ENCODE measurements around the gene GCNA. TPM values are rescaled to one million over a fixed set of nuclear protein-coding genes. Genes with fewer than 3 reads are reported as not detected.

The GCNA gene
- total RNA-seq, 4 donors from 2014 or later, result 0.89 to 2.6 (median 1.6) TPM

DNA sequence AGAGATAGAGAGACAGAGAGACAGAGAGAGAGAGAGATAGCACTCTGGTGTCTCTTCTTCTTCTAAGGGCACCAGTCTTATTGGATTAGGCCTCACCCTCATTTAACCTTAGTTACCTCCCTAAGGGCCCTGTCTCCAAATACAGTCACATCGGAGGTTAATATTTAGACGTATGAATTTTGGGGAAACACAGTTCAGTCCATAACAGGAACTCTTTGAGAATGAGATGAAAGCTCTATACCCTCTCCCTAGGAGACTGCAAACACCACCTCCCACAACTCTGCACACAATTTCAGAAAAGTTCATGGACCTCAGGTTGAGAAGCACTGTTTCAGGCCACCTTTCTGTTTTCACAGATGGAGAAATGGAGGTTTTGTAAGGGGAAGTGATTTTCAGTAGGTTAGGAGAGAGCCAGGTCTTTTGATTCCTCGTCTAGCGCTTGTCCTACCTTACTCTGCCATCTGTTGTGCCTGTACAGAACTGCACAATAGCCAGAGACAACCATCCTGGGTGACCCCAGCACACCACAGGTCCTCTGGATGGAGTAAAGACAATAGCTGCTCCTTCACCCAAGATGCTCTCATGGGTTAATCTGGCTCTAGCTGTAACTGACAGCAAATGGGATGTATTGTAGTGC, 72.2 kb downstream of the GCNA start:
- no peak for ATAC-seq
- no peaks in the 10 kb centered on the region for H3K27me3 ChIP-seq
- H3K9me3 ChIP-seq, result no peaks in the 10 kb centered on the region
- no peak overlapping the region for H3K4me3 ChIP-seq
- TF ChIP-seq POLR2A (IDR thresholded peaks at IDR 0.05) (no peak), POLR2AphosphoS5 (IDR thresholded peaks at IDR 0.05) (no peak), EP300 (IDR thresholded peaks at IDR 0.05) (no peak)
- TF ChIP-seq, protein P1, sequence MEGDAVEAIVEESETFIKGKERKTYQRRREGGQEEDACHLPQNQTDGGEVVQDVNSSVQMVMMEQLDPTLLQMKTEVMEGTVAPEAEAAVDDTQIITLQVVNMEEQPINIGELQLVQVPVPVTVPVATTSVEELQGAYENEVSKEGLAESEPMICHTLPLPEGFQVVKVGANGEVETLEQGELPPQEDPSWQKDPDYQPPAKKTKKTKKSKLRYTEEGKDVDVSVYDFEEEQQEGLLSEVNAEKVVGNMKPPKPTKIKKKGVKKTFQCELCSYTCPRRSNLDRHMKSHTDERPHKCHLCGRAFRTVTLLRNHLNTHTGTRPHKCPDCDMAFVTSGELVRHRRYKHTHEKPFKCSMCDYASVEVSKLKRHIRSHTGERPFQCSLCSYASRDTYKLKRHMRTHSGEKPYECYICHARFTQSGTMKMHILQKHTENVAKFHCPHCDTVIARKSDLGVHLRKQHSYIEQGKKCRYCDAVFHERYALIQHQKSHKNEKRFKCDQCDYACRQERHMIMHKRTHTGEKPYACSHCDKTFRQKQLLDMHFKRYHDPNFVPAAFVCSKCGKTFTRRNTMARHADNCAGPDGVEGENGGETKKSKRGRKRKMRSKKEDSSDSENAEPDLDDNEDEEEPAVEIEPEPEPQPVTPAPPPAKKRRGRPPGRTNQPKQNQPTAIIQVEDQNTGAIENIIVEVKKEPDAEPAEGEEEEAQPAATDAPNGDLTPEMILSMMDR (IDR thresholded peaks at IDR 0.05), result no peak
- 63% methylated on average over 4 of the region's 4 CpGs; no CpG with 5 or more reads in 1 of the 2 donors for WGBS, 2 donors (ENCODE audit: low coverage in 1 of 2)
- H3K4me1 ChIP-seq, result no peaks in the 10 kb centered on the region
- H3K27ac ChIP-seq, result no peak overlapping the region
- H3K36me3 ChIP-seq, result no peaks in the 10 kb centered on the region

DNA sequence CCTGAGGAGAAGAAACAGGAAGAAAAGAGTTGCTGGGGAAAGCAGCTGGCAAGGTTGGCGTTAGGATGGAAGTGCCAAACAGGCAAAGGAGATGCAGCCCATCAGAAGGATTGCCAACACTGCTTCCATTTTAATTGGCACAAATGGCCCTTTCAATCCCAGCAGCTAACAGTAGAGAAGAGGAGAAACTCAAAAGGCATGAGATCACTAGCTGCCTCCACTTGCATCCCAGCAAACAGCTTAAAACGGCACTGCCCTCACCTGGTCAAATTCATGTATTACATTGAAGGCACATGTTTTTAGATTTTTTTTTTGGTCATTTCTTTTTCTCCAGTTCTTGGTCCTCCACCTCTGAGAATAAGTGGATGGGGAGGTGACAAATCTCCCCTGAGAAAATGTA, 74.2 kb downstream of the GCNA start:
- Histone ChIP-seq H3K36me3 (no peaks in the 10 kb centered on the region), H3K27me3 (no peaks in the 10 kb centered on the region), H3K4me1 (no peaks in the 10 kb centered on the region), H3K27ac (no peak overlapping the region), H3K4me3 (no peak overlapping the region), H3K9me3 (no peaks in the 10 kb centered on the region)
- WGBS, 2 donors (ENCODE audit: low coverage in 1 of 2), result 33 to 50% methylated on average over 2 of the region's 2 CpGs
- no peak for TF ChIP-seq POLR2AphosphoS5 (IDR thresholded peaks at IDR 0.05)
- TF ChIP-seq, protein P1 (IDR thresholded peaks at IDR 0.05), result peak; percentile 27 to 69 (median 42)
- no peak for TF ChIP-seq POLR2A (IDR thresholded peaks at IDR 0.05)
- ATAC-seq, result no peak

DNA sequence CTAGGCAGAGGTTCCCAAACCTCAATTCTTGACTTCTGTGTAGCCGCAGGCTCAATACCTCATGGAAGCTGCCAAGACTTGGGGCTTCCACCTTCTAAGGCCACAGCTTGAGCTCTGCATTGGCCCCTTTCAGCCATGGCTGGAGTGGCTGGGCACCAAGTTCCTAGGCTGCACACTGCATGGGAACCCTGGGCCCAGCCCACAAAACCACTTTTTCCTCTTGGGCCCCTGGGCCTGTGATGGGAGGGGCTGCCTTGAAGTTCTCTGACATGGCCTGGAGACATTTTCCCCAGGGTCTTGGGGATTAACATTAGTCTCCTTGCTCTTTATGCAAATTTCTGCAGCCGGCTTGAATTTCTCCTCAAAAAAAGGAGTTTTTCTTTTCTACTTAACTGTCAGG, 75.1 kb downstream of the GCNA start:
- ATAC-seq, result no peak
- TF ChIP-seq POLR2AphosphoS5 (IDR thresholded peaks at IDR 0.05), result no peak
- no peak for TF ChIP-seq POLR2A (IDR thresholded peaks at IDR 0.05)
- no peak for TF ChIP-seq EP300 (IDR thresholded peaks at IDR 0.05)
- TF ChIP-seq, protein P1 (IDR thresholded peaks at IDR 0.05), result no peak
- Histone ChIP-seq H3K27me3 (no peaks in the 10 kb centered on the region), H3K27ac (no peak overlapping the region), H3K4me1 (no peaks in the 10 kb centered on the region), H3K9me3 (no peaks in the 10 kb centered on the region), H3K4me3 (no peak overlapping the region), H3K36me3 (no peaks in the 10 kb centered on the region)
- 71% methylated on average over 1 of the region's 2 CpGs; no CpG with 5 or more reads in 1 of the 2 donors for WGBS, 2 donors (ENCODE audit: low coverage in 1 of 2)

DNA sequence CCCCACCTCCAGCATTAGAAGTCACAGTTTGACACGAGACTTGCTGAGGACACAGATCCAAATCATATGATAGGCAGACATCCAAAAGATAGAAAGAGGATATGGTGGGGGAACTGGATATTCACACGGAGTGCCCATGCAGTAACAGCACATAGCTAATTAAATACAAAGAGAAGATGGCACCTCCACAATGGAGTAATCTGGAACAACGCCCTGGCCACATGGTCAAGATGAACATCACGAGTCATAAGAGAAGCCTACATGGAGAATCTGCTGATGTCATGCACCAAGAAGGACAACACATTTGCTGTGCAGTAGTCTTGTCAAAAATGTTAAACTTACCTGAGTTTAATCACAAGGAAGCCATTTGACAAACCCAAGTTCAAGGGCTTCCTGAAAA, 79.0 kb downstream of the GCNA start:
- ATAC-seq, result no peak
- H3K27me3 ChIP-seq, result no peaks in the 10 kb centered on the region
- 65 to 100% methylated on average over 2 to 3 of the region's 4 CpGs for WGBS, 2 donors (ENCODE audit: low coverage in 1 of 2)

DNA sequence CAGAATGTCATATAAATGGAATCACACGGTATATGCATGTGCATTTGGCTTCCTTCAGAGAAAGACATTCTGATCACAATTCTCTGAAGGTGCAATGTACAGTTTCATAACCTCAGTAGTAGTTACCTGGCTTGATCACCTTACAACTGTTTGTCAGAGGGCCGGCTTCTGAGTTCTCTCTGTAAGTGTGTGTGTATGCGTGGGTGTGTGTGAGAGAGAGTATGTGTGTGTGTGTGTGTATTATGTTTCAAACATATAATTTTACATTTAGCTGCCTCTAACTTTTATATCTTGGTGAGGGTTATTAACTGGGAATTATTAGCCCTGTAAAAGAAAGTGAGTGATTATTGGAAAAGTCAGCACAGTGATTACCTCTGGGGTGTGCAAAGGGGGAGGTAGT, 81.1 kb downstream of the GCNA start:
- Histone ChIP-seq H3K4me3 (no peak overlapping the region), H3K9me3 (no peaks in the 10 kb centered on the region), H3K36me3 (no peaks in the 10 kb centered on the region), H3K27ac (no peak overlapping the region), H3K4me1 (no peaks in the 10 kb centered on the region), H3K27me3 (no peaks in the 10 kb centered on the region)
- WGBS, 2 donors (ENCODE audit: low coverage in 1 of 2), result 64 to 69% methylated on average over 3 of the region's 3 CpGs
- ATAC-seq, result no peak
- no peak for TF ChIP-seq POLR2AphosphoS5 (IDR thresholded peaks at IDR 0.05)
- TF ChIP-seq, protein P1 (IDR thresholded peaks at IDR 0.05), result no peak
- TF ChIP-seq POLR2A (IDR thresholded peaks at IDR 0.05), result no peak
- no peak for TF ChIP-seq EP300 (IDR thresholded peaks at IDR 0.05)

More for the DNA sequence above, 79.0 kb downstream of the GCNA start:
- Histone ChIP-seq H3K9me3 (no peaks in the 10 kb centered on the region), H3K4me1 (no peaks in the 10 kb centered on the region), H3K4me3 (no peak overlapping the region), H3K36me3 (no peaks in the 10 kb centered on the region), H3K27ac (no peak overlapping the region)
- no peak for TF ChIP-seq POLR2AphosphoS5 (IDR thresholded peaks at IDR 0.05)
- no peak for TF ChIP-seq EP300 (IDR thresholded peaks at IDR 0.05)
- TF ChIP-seq, protein P1 (IDR thresholded peaks at IDR 0.05), result no peak
- TF ChIP-seq POLR2A (IDR thresholded peaks at IDR 0.05), result no peak

All from gastroesophageal sphincter (tissue), 4 donors.